Uterus (tissue), 4 donors: Measurements from ENCODE around the gene UQCRC2. TPM values are rescaled to one million over a fixed set of nuclear protein-coding genes. Genes with fewer than 3 reads are reported as not detected.

Experiments
- DNase-seq, 2 donors: peaks; one replicate each; pipeline ENCODE4 v3.0.0-alpha.2; 2019 to 2020
- H3K27ac ChIP-seq, 2 donors: fragments of 200-600 bp; sonication (generic); 1 replicate in 1 of 2; 2 replicates in 1 of 2; pipeline ENCODE4 v1.5.1; 2016 to 2018
- H3K27me3 ChIP-seq, 2 donors: fragments of 200-600 bp; sonication (generic); one replicate each; pipeline ENCODE4 v1.5.1; 2018 to 2019; ENCODE audit warnings: control low read depth in 1 of 2
- H3K36me3 ChIP-seq, 2 donors: fragments of 200-600 bp; sonication (generic); one replicate each; pipeline ENCODE4 v1.5.1; 2019; ENCODE audit warnings: control low read depth in 1 of 2
- H3K4me1 ChIP-seq, 2 donors: fragments of 200-600 bp; sonication (generic); one replicate each; pipeline ENCODE4 v1.5.1; 2018 to 2019; ENCODE audit warnings: control low read depth in 1 of 2
- H3K4me3 ChIP-seq, 2 donors: fragments of 200-600 bp; sonication (generic); 1 replicate in 1 of 2; 2 replicates in 1 of 2; pipeline ENCODE4 v1.5.1; 2018 to 2019; ENCODE audit warnings: mild to moderate bottlenecking in 1 of 2
- H3K9me3 ChIP-seq, 2 donors: fragments of 200-600 bp; sonication (generic); one replicate each; pipeline ENCODE4 v1.5.1; 2019; ENCODE audit warnings: control low read depth in 1 of 2
- CTCF ChIP-seq, 4 experiments: fragments of 200-600 bp in 2 of 4; fragments of 450-650 bp in 2 of 4; sonication (generic) in 2 of 4; IDR thresholded peaks; one replicate each; pipeline ENCODE4 v1.5.1; 2016 to 2019; ENCODE audit warnings: antibody characterized with exemption in 4 of 4, mild to moderate bottlenecking in 2 of 4, moderate library complexity in 1 of 4
- POLR2A ChIP-seq, 2 donors: fragments of 450-650 bp; IDR thresholded peaks; one replicate each; pipeline ENCODE4 v1.6.1; 2016; ENCODE audit warnings: antibody characterized with exemption in 2 of 2, mild to moderate bottlenecking in 1 of 2, moderate library complexity in 1 of 2
- intact Hi-C: fragments of 100-400 bp; cut with DNase I; formaldehyde crosslinking; loops from one replicate; pipeline ENCODE4 v1.15.1; 2023; ENCODE audit warnings: low total_unique reads
- total RNA-seq, 4 donors: library from RNA; depleted of rRNA in 3 of 4; stranded (reverse); fragments of >200 nt in 3 of 4; gene quantifications; one replicate each; pipeline versions ENCODE4 v1.1.0 to v1.2.4, GENCODE V29; 2014 to 2023
- donor health status: DM: yes; HTN: yes; CAD: no.

UQCRC2 gene
- total RNA-seq, 4 donors from 2014 or later, result 66.8 to 230 (median 152) TPM

GRCh38 chr16:21982108-21982507, 28.9 kb downstream of the UQCRC2 start:
- intact Hi-C loops, result no loop called here
- Histone ChIP-seq H3K9me3 (no peaks in the 10 kb centered on the region), H3K4me1 (no peaks in the 10 kb centered on the region), H3K27me3 (no peaks in the 10 kb centered on the region), H3K4me3 (no peak overlapping the region), H3K27ac (no peak overlapping the region), H3K36me3 (no peaks in the 10 kb centered on the region)
- DNase-seq, result no peak
- TF ChIP-seq POLR2A (IDR thresholded peaks at IDR 0.05) (no peak), CTCF (IDR thresholded peaks at IDR 0.05) (no peak)

- no peak for DNase-seq
- no peaks in the 10 kb centered on the region for H3K27me3 ChIP-seq
- H3K27ac ChIP-seq, result no peak overlapping the region
- H3K36me3 ChIP-seq, result no peaks in the 10 kb centered on the region
- H3K4me3 ChIP-seq, result no peak overlapping the region
- intact Hi-C loops, result no loop called here
- no peaks in the 10 kb centered on the region for H3K4me1 ChIP-seq
- TF ChIP-seq CTCF (IDR thresholded peaks at IDR 0.05) (no peak), POLR2A (IDR thresholded peaks at IDR 0.05) (no peak)
- H3K9me3 ChIP-seq, result no peaks in the 10 kb centered on the region
Observed at GRCh38 chr16:21984062-21984461, 30.9 kb downstream of the UQCRC2 start.

GRCh38 chr16:21985524-21985923, 32.4 kb downstream of the UQCRC2 start:
- Histone ChIP-seq H3K36me3 (no peaks in the 10 kb centered on the region), H3K27ac (no peak overlapping the region), H3K9me3 (no peaks in the 10 kb centered on the region), H3K4me1 (no peaks in the 10 kb centered on the region), H3K4me3 (no peak overlapping the region), H3K27me3 (no peaks in the 10 kb centered on the region)
- no peak for DNase-seq
- intact Hi-C loops, result no loop called here
- TF ChIP-seq POLR2A (IDR thresholded peaks at IDR 0.05), result no peak
- no peak for TF ChIP-seq CTCF (IDR thresholded peaks at IDR 0.05)

- intact Hi-C loops, result no loop called here
- Histone ChIP-seq H3K27ac (no peak overlapping the region), H3K9me3 (no peaks in the 10 kb centered on the region), H3K4me1 (no peaks in the 10 kb centered on the region), H3K27me3 (no peaks in the 10 kb centered on the region), H3K36me3 (no peaks in the 10 kb centered on the region), H3K4me3 (no peak overlapping the region)
- no peak for TF ChIP-seq POLR2A (IDR thresholded peaks at IDR 0.05)
- TF ChIP-seq CTCF (IDR thresholded peaks at IDR 0.05), result no peak
- no peak for DNase-seq
Observed at GRCh38 chr16:21986692-21987246, 33.6 kb downstream of the UQCRC2 start.

GRCh38 chr16:21987498-21987897, 34.3 kb downstream of the UQCRC2 start:
- no peak overlapping the region for H3K27ac ChIP-seq
- no peak overlapping the region for H3K4me3 ChIP-seq
- intact Hi-C loops, result no loop called here
- TF ChIP-seq POLR2A (IDR thresholded peaks at IDR 0.05), result no peak
- TF ChIP-seq CTCF (IDR thresholded peaks at IDR 0.05), result no peak
- H3K4me1 ChIP-seq, result no peaks in the 10 kb centered on the region
- DNase-seq, result no peak
- no peaks in the 10 kb centered on the region for H3K27me3 ChIP-seq
- no peaks in the 10 kb centered on the region for H3K9me3 ChIP-seq
- no peaks in the 10 kb centered on the region for H3K36me3 ChIP-seq
